HepG2 (cell line): ENCODE data around the gene SYNDIG1. TPM values are rescaled to one million over a fixed set of nuclear protein-coding genes. Genes with fewer than 3 reads are reported as not detected.

Experiments used
- ATAC-seq: fragments of 200-7000 bp; cut with Tn5 transposase; 3 replicates; pipeline ENCODE4 v1.9.1; 2020; ENCODE audit warnings: mild to moderate bottlenecking, moderate library complexity
- BruUV-seq: library from RNA; stranded (reverse); fragments of 400-500 nt; replicated peaks from 2 replicates; lab custom pipeline; 2021; lab: Mats Ljungman, UMichigan
- CTCF ChIA-PET: fragments of 300-600 bp; formaldehyde crosslinking; extraction: SDS; loops from one replicate; lab custom pipeline; 2021; ENCODE audit warnings: low total read pairs, inconsistent platforms, low intra/inter-chr PET ratio; lab: Yijun Ruan, JAX
- POLR2A ChIA-PET: fragments of 350-600 bp; sonication (Branson Sonifier 250); formaldehyde crosslinking; loops from one replicate; lab custom pipeline; 2020; ENCODE audit warnings: antibody characterized with exemption, inconsistent platforms; lab: Yijun Ruan, JAX
- DNase-seq: peaks from one replicate; pipeline ENCODE4 v3.0.0-alpha.2; 2015; ENCODE audit warnings: low spot score
- FAIRE-seq: peaks from 3 replicates; lab custom pipeline; 2011; peaks lifted over from hg19 to GRCh38; lab: Jason Lieb, UNC
- H2AFZ ChIP-seq: one replicate; pipeline ENCODE4 v1.6.1; 2011; ENCODE audit warnings: low read length, inconsistent platforms
- H3K27ac ChIP-seq: fragments of 300-600 bp; 3 replicates; pipeline ENCODE4 v1.8.0; 2011; ENCODE audit warnings: mixed run types, mild to moderate bottlenecking, mixed read lengths, low read length, inconsistent platforms; ENCODE audit not compliant: insufficient read depth; ENCODE audit errors: extremely low read length
- H3K27me3 ChIP-seq, 2 experiments: fragments of 200-600 bp in 1 of 2; 2 replicates in 1 of 2; 3 replicates in 1 of 2; pipeline versions ENCODE4 v1.6.0 to v1.8.0; 2011; ENCODE audit warnings: low read length in 2 of 2, mild to moderate bottlenecking in 2 of 2, moderate library complexity in 2 of 2, inconsistent platforms in 1 of 2; ENCODE audit not compliant: insufficient read depth in 2 of 2, control insufficient read depth in 1 of 2
- H3K36me3 ChIP-seq, 2 experiments: fragments of 200-600 bp in 1 of 2; replicated peaks in 1 of 2; 2 replicates in 1 of 2; 3 replicates in 1 of 2; pipeline versions ENCODE4 v1.5.1 to v1.8.0; 2011; ENCODE audit warnings: low read length in 2 of 2, inconsistent platforms in 1 of 2; ENCODE audit not compliant: insufficient read depth in 2 of 2, control insufficient read depth in 1 of 2
- H3K4me1 ChIP-seq: 2 replicates; pipeline ENCODE4 v1.5.1; 2012; ENCODE audit warnings: low read length, inconsistent platforms; ENCODE audit not compliant: insufficient read depth
- H3K4me2 ChIP-seq: 2 replicates; pipeline ENCODE4 v1.6.0; 2011; ENCODE audit warnings: low read depth, low read length, inconsistent platforms
- H3K4me3 ChIP-seq, 3 experiments: fragments of 200-600 bp in 1 of 3; sonication (generic), shearing (Covaris generic) in 1 of 3; replicated peaks in 1 of 3; 2 replicates each; pipeline ENCODE4 v1.5.1; 2011 to 2016; ENCODE audit warnings: low read length in 3 of 3, inconsistent platforms in 2 of 3, low read depth in 2 of 3, mild to moderate bottlenecking in 2 of 3, control low read depth in 1 of 3, mixed read lengths in 1 of 3; ENCODE audit not compliant: insufficient read depth in 1 of 3
- H3K79me2 ChIP-seq: one replicate; pipeline ENCODE4 v1.6.1; 2011; ENCODE audit warnings: low read length, inconsistent platforms; ENCODE audit not compliant: insufficient read depth
- H3K9ac ChIP-seq: 2 replicates; pipeline ENCODE4 v1.6.0; 2011; ENCODE audit warnings: mild to moderate bottlenecking, low read depth, low read length, inconsistent platforms; ENCODE audit not compliant: insufficient read depth
- H3K9me3 ChIP-seq: 2 replicates; pipeline ENCODE4 v1.5.1; 2012; ENCODE audit warnings: mild to moderate bottlenecking, low read length
- H4K20me1 ChIP-seq: 2 replicates; pipeline ENCODE4 v1.6.0; 2011; ENCODE audit warnings: inconsistent platforms, mild to moderate bottlenecking, low read length, moderate library complexity; ENCODE audit not compliant: insufficient read depth
- ARID2 ChIP-seq: sonication (generic); formaldehyde crosslinking; IDR thresholded peaks from 2 replicates; pipeline ENCODE4 v1.8.1; 2022; ENCODE audit warnings: mild to moderate bottlenecking, missing genetic modification reagents, borderline replicate concordance
- CC2D1A ChIP-seq: sonication (generic); formaldehyde crosslinking; IDR thresholded peaks from 2 replicates; pipeline ENCODE4 v1.8.1; 2023; ENCODE audit warnings: mild to moderate bottlenecking, missing genetic modification reagents
- GPBP1L1 ChIP-seq: sonication (generic); formaldehyde crosslinking; IDR thresholded peaks from 2 replicates; pipeline ENCODE4 v1.5.0; 2020; ENCODE audit warnings: mild to moderate bottlenecking, missing genetic modification reagents
- HOXA7 ChIP-seq: sonication (generic); formaldehyde crosslinking; IDR thresholded peaks from 2 replicates; pipeline ENCODE4 v1.8.1; 2022; ENCODE audit warnings: mild to moderate bottlenecking, missing genetic modification reagents, moderate library complexity
- IRF1 ChIP-seq: sonication (generic); formaldehyde crosslinking; IDR thresholded peaks from 2 replicates; pipeline ENCODE4 v1.4.0; 2020; ENCODE audit warnings: low read depth, mild to moderate bottlenecking, missing genetic modification reagents
- NFIB ChIP-seq: sonication (generic); formaldehyde crosslinking; IDR thresholded peaks from 2 replicates; pipeline ENCODE4 v1.9.0; 2021; ENCODE audit warnings: missing genetic modification reagents, mild to moderate bottlenecking, borderline replicate concordance
- POLR2AphosphoS2 ChIP-seq: IDR thresholded peaks from 2 replicates; pipeline ENCODE4 v1.6.1; 2011; ENCODE audit warnings: low read depth, low read length, improper control_type of control experiment
- RARA ChIP-seq: IDR thresholded peaks from 2 replicates; pipeline ENCODE4 v1.6.1; 2016; ENCODE audit warnings: missing genetic modification reagents, missing compliant biosample characterization
- REL ChIP-seq: sonication (generic); formaldehyde crosslinking; conservative IDR thresholded peaks from 2 replicates; pipeline ENCODE4 v1.8.0; 2022; ENCODE audit warnings: mild to moderate bottlenecking, missing genetic modification reagents, moderate library complexity
- SIX4 ChIP-seq: sonication (generic); formaldehyde crosslinking; IDR thresholded peaks from 2 replicates; pipeline ENCODE4 v1.4.0; 2020; ENCODE audit warnings: missing genetic modification reagents
- THAP8 ChIP-seq: sonication (generic); formaldehyde crosslinking; IDR thresholded peaks from 2 replicates; pipeline ENCODE4 v1.5.1; 2020; ENCODE audit warnings: missing genetic modification reagents, mild to moderate bottlenecking, borderline replicate concordance
- ZMAT3 ChIP-seq: sonication (generic); formaldehyde crosslinking; conservative IDR thresholded peaks from 2 replicates; pipeline ENCODE4 v1.7.0; 2021; ENCODE audit warnings: missing genetic modification reagents
- ZNF557 ChIP-seq: sonication (generic); formaldehyde crosslinking; IDR thresholded peaks from 2 replicates; pipeline ENCODE4 v1.4.0; 2020; ENCODE audit warnings: missing genetic modification reagents
- WGBS: methylation state at CpG from one replicate; pipeline ENCODE4 v1.1.6; 2017; ENCODE audit warnings: low lambda C conversion rate; 5-methylcytosine and 5-hydroxymethylcytosine counted together
- in situ Hi-C: cut with HindIII; loops from 2 replicates; pipeline ENCODE4 v1.10.0; 2017; ENCODE audit warnings: low pct_unique_long_range_greater_than_20kb; ENCODE audit not compliant: extremely low pct_ligation_motif_present
- intact Hi-C: fragments of 100-400 bp; cut with micrococcal nuclease; formaldehyde crosslinking; loops from one replicate; pipeline ENCODE4 v1.10.0; 2022; ENCODE audit not compliant: unreplicated experiment
- polyA plus RNA-seq, 8 experiments: library from polyadenylated mRNA; depleted of rRNA in 3 of 8; stranded (reverse) in 7 of 8; unstranded in 1 of 8; fragments of >200 nt; fragmentation: Illumina TruSeq in 4 of 8; extraction: Trizol in 4 of 8; gene quantifications; 2 replicates each; pipeline versions ENCODE4 v1.2.1 to v1.2.3, GENCODE V29; 2011 to 2016; ENCODE audit warnings: low read depth in 4 of 8, missing spikeins in 1 of 8, mixed read lengths in 1 of 8; ENCODE audit not compliant: insufficient read depth in 1 of 8
- total RNA-seq, 5 experiments: library from RNA; depleted of rRNA; stranded (reverse); fragments of >200 nt; fragmentation: Illumina TruSeq; extraction: Trizol; gene quantifications; 2 replicates each; pipeline ENCODE4 v1.2.3, GENCODE V29; 2016; ENCODE audit warnings: low read depth in 1 of 5

SYNDIG1 gene
- total and polyA plus RNA-seq, 2 of the 13 experiments (the other 11 are each of a cell fraction or from before 2014, with no cell fraction given) = not detected

- TF ChIP-seq THAP8 (no peak), ZNF557 (CRISPR knock-in tag) (no peak), ARID2 (CRISPR knock-in tag) (no peak)
These were observed 204.5 kb downstream of the SYNDIG1 start (continued) for GRCh38 chr20:24673678-24674570.

GRCh38 chr20:24674921-24675605 lies 205.6 kb downstream of the SYNDIG1 start:
- intact Hi-C loops (no loop called here), in situ Hi-C loops (no loop called here)
- Histone ChIP-seq H3K4me2 (no peak overlapping the region), H3K4me1 (no peaks in the 10 kb centered on the region), H3K4me3 (no peak overlapping the region), H4K20me1 (no peaks in the 10 kb centered on the region), H2AFZ (no peak overlapping the region), H3K27me3 (peaks cover 8 to 32% of the 10 kb centered on the region in 2 experiments; a peak in 2 of 5 replicates), H3K9me3 (no peaks in the 10 kb centered on the region), H3K9ac (no peak overlapping the region), H3K27ac (no peak overlapping the region), H3K79me2 (no peaks in the 10 kb centered on the region), H3K36me3 (no peaks in the 10 kb centered on the region)
- FAIRE-seq = no peak
- no peak; the same call in 2 of the 3 replicates for ATAC-seq
- ChIA-PET POLR2A (no interaction called here), CTCF (no interaction called here)
- 38% methylated on average over 9 of the region's 10 CpGs for WGBS
- no TSS peak for BruUV-seq
- TF ChIP-seq NFIB (CRISPR knock-in tag) = no peak
- no peak for TF ChIP-seq ZMAT3 (CRISPR knock-in tag)
- no peak for TF ChIP-seq POLR2AphosphoS2
- no peak for TF ChIP-seq REL (CRISPR knock-in tag)
- no peak for TF ChIP-seq IRF1 (CRISPR knock-in tag)
- TF ChIP-seq GPBP1L1 (CRISPR knock-in tag) = no peak
- TF ChIP-seq SIX4 = no peak
- TF ChIP-seq RARA = no peak
- TF ChIP-seq HOXA7 (CRISPR knock-in tag) = no peak
- no peak for TF ChIP-seq CC2D1A (CRISPR knock-in tag)
- DNase-seq = no peak
